Trophoblast cell (in vitro differentiated cells and primary cell): ENCODE data around the gene NPIPB2.
"Not testable (repeated sequence)": the region's sequence is repeated elsewhere in the genome, so short reads cannot be mapped to it uniquely, and the experiment has no call there.

Experiments
- DNase-seq, 2 donors: peaks; one replicate each; pipeline ENCODE4 v3.0.0-alpha.2; 2016
- H2AFZ ChIP-seq: 2 replicates; pipeline ENCODE4 v1.6.1; 2013; ENCODE audit warnings: low read length, moderate library complexity, mild to moderate bottlenecking; ENCODE audit not compliant: insufficient read depth, poor library complexity
- H2AK5ac ChIP-seq: 2 replicates; pipeline ENCODE4 v1.6.1; 2013; ENCODE audit warnings: mild to moderate bottlenecking, low read length
- H2BK120ac ChIP-seq: 2 replicates; pipeline ENCODE4 v1.6.1; 2013; ENCODE audit warnings: low read length, mild to moderate bottlenecking, moderate library complexity; ENCODE audit not compliant: insufficient read depth, poor library complexity
- H2BK12ac ChIP-seq: 2 replicates; pipeline ENCODE4 v1.6.1; 2013; ENCODE audit warnings: mild to moderate bottlenecking, low read length, moderate library complexity
- H2BK5ac ChIP-seq: 2 replicates; pipeline ENCODE4 v1.6.1; 2013; ENCODE audit warnings: low read length, low read depth, moderate library complexity, mild to moderate bottlenecking; ENCODE audit not compliant: poor library complexity
- H3K14ac ChIP-seq: 2 replicates; pipeline ENCODE4 v1.6.1; 2013; ENCODE audit warnings: mild to moderate bottlenecking, low read length
- H3K18ac ChIP-seq: 2 replicates; pipeline ENCODE4 v1.6.1; 2013; ENCODE audit warnings: mild to moderate bottlenecking, low read length
- H3K23ac ChIP-seq: 2 replicates; pipeline ENCODE4 v1.6.1; 2013; ENCODE audit warnings: low read length
- H3K27ac ChIP-seq: 2 replicates; pipeline ENCODE4 v1.5.1; 2013; ENCODE audit warnings: low read depth, mild to moderate bottlenecking, inconsistent platforms, low read length, moderate library complexity
- H3K27me3 ChIP-seq: 2 replicates; pipeline ENCODE4 v1.6.1; 2013; ENCODE audit warnings: inconsistent platforms, mild to moderate bottlenecking, low read length, moderate library complexity; ENCODE audit not compliant: insufficient read depth
- H3K36me3 ChIP-seq, 2 experiments: 1 replicate in 1 of 2; 2 replicates in 1 of 2; pipeline ENCODE4 v1.6.1; 2013; ENCODE audit warnings: low read length in 2 of 2, mild to moderate bottlenecking in 2 of 2, moderate library complexity in 1 of 2; ENCODE audit not compliant: insufficient read depth in 2 of 2, control insufficient read depth in 1 of 2
- H3K4ac ChIP-seq: 2 replicates; pipeline ENCODE4 v1.6.1; 2013; ENCODE audit warnings: low read depth, mild to moderate bottlenecking, low read length, moderate library complexity
- H3K4me1 ChIP-seq, 2 experiments: 1 replicate in 1 of 2; 2 replicates in 1 of 2; pipeline ENCODE4 v1.6.1; 2013; ENCODE audit warnings: low read length in 2 of 2, mild to moderate bottlenecking in 2 of 2, moderate library complexity in 1 of 2; ENCODE audit not compliant: insufficient read depth in 2 of 2, control insufficient read depth in 1 of 2
- H3K4me2 ChIP-seq: 2 replicates; pipeline ENCODE4 v1.6.1; 2013; ENCODE audit warnings: inconsistent platforms, mild to moderate bottlenecking, low read length, moderate library complexity
- H3K4me3 ChIP-seq: 2 replicates; pipeline ENCODE4 v1.5.1; 2013; ENCODE audit warnings: mild to moderate bottlenecking, low read depth, low read length, inconsistent platforms
- H3K79me1 ChIP-seq: one replicate; pipeline ENCODE4 v1.6.1; 2013; ENCODE audit warnings: low read length
- H3K79me2 ChIP-seq: 2 replicates; pipeline ENCODE4 v1.6.1; 2013; ENCODE audit warnings: low read length, mild to moderate bottlenecking; ENCODE audit not compliant: control insufficient read depth, insufficient read depth, poor library complexity
- H3K9ac ChIP-seq: 2 replicates; pipeline ENCODE4 v1.6.1; 2013; ENCODE audit warnings: mild to moderate bottlenecking, low read length
- H3K9me3 ChIP-seq: 2 replicates; pipeline ENCODE4 v1.6.1; 2013; ENCODE audit warnings: low read depth, mild to moderate bottlenecking, control low read depth, inconsistent platforms, low read length; ENCODE audit not compliant: insufficient read depth
- H4K12ac ChIP-seq: 2 replicates; pipeline ENCODE4 v1.6.1; 2013; ENCODE audit warnings: low read depth, mild to moderate bottlenecking, low read length, moderate library complexity
- H4K8ac ChIP-seq: 2 replicates; pipeline ENCODE4 v1.6.1; 2013; ENCODE audit warnings: low read depth, mild to moderate bottlenecking, low read length, moderate library complexity
- H4K91ac ChIP-seq: one replicate; pipeline ENCODE4 v1.6.1; 2013; ENCODE audit warnings: low read depth, mild to moderate bottlenecking, low read length, moderate library complexity
- WGBS: extraction: QIAGEN DNeasy Blood & Tissue Kit; methylation state at CpG from one replicate; pipeline ENCODE4 v1.1.7; 2013; ENCODE audit warnings: missing lambda C conversion rate; ENCODE audit not compliant: insufficient read length, insufficient coverage; ENCODE audit errors: extremely low coverage; 5-methylcytosine and 5-hydroxymethylcytosine counted together

The NPIPB2 gene

GRCh38 chr16:11970292-11970691, 28.4 kb upstream of the NPIPB2 start:
- not testable (repeated sequence) for H2BK5ac ChIP-seq, H4K12ac ChIP-seq

GRCh38 chr16:11968577-11968976, 26.7 kb upstream of the NPIPB2 start:
- H3K27ac ChIP-seq = no peak overlapping the region
- H3K9ac ChIP-seq = no peak overlapping the region
- H2BK12ac ChIP-seq = no peak overlapping the region
- WGBS = no CpG with 5 or more reads among the region's 3 CpGs
- H3K79me2 ChIP-seq = no peaks in the 10 kb centered on the region
- H3K14ac ChIP-seq = no peak overlapping the region
- H3K9me3 ChIP-seq = no peaks in the 10 kb centered on the region
- H3K27me3 ChIP-seq = no peaks in the 10 kb centered on the region
- no peak overlapping the region for H2BK5ac ChIP-seq
- no peak overlapping the region for H3K18ac ChIP-seq
- no peak overlapping the region for H3K23ac ChIP-seq
- no peak overlapping the region for H4K91ac ChIP-seq
- H3K4ac ChIP-seq = no peak overlapping the region
- no peak overlapping the region for H3K4me2 ChIP-seq
- no peaks in the 10 kb centered on the region for H3K36me3 ChIP-seq
- no peak overlapping the region for H2BK120ac ChIP-seq
- H3K4me1 ChIP-seq = no peaks in the 10 kb centered on the region
- H3K79me1 ChIP-seq = no peaks in the 10 kb centered on the region
- DNase-seq = no peak
- no peak overlapping the region for H4K12ac ChIP-seq
- H2AFZ ChIP-seq = no peak overlapping the region
- H3K4me3 ChIP-seq = no peak overlapping the region
- H2AK5ac ChIP-seq = no peak overlapping the region
- no peak overlapping the region for H4K8ac ChIP-seq

More at GRCh38 chr16:11970292-11970691, 28.4 kb upstream of the NPIPB2 start:
- H3K14ac ChIP-seq, H4K91ac ChIP-seq, DNase-seq, H3K36me3 ChIP-seq, H2BK120ac ChIP-seq, H3K79me2 ChIP-seq, H3K79me1 ChIP-seq, H4K8ac ChIP-seq, H3K27me3 ChIP-seq, H3K18ac ChIP-seq, H3K23ac ChIP-seq, H2AFZ ChIP-seq, H3K4me1 ChIP-seq, H3K27ac ChIP-seq, H3K4ac ChIP-seq, H3K9me3 ChIP-seq, H2BK12ac ChIP-seq, H3K9ac ChIP-seq, H3K4me3 ChIP-seq, H3K4me2 ChIP-seq, H2AK5ac ChIP-seq: not testable (repeated sequence)
- no CpG with 5 or more reads among the region's 5 CpGs for WGBS

- no peaks in the 10 kb centered on the region for H3K27me3 ChIP-seq
- no peak overlapping the region for H2BK12ac ChIP-seq
- H3K79me2 ChIP-seq = no peaks in the 10 kb centered on the region
- no peak overlapping the region for H3K4me3 ChIP-seq
- H2BK5ac ChIP-seq = no peak overlapping the region
- no peaks in the 10 kb centered on the region for H3K79me1 ChIP-seq
- no CpG with 5 or more reads among the region's 17 CpGs for WGBS
- H3K9me3 ChIP-seq = no peaks in the 10 kb centered on the region
- H4K12ac ChIP-seq = no peak overlapping the region
- H3K36me3 ChIP-seq = no peaks in the 10 kb centered on the region
- no peak overlapping the region for H3K9ac ChIP-seq
- no peaks in the 10 kb centered on the region for H3K4me1 ChIP-seq
- no peak overlapping the region for H4K8ac ChIP-seq
- no peak overlapping the region for H3K4me2 ChIP-seq
- H3K4ac ChIP-seq = no peak overlapping the region
- H2AFZ ChIP-seq = peak overlapping the region; percentile 3
- H3K14ac ChIP-seq = no peak overlapping the region
- no peak overlapping the region for H2BK120ac ChIP-seq
- no peak overlapping the region for H3K23ac ChIP-seq
- no peak overlapping the region for H4K91ac ChIP-seq
- no peak overlapping the region for H2AK5ac ChIP-seq
- no peak overlapping the region for H3K27ac ChIP-seq
- no peak for DNase-seq
- H3K18ac ChIP-seq = no peak overlapping the region
These were observed 25.5 kb upstream of the NPIPB2 start for GRCh38 chr16:11967195-11967911.

GRCh38 chr16:11966173-11966572, 24.3 kb upstream of the NPIPB2 start:
- Histone ChIP-seq H3K18ac (no peak overlapping the region), H3K14ac (no peak overlapping the region), H3K23ac (no peak overlapping the region), H2AFZ (no peak overlapping the region), H3K36me3 (no peaks in the 10 kb centered on the region), H3K9me3 (no peaks in the 10 kb centered on the region), H2BK12ac (no peak overlapping the region), H4K12ac (no peak overlapping the region), H4K91ac (no peak overlapping the region), H3K9ac (no peak overlapping the region), H2BK5ac (no peak overlapping the region), H2AK5ac (no peak overlapping the region), H3K4me2 (no peak overlapping the region), H3K79me1 (no peaks in the 10 kb centered on the region), H3K4ac (no peak overlapping the region), H3K27me3 (no peaks in the 10 kb centered on the region), H3K27ac (no peak overlapping the region), H3K4me3 (no peak overlapping the region), H3K79me2 (no peaks in the 10 kb centered on the region), H3K4me1 (no peaks in the 10 kb centered on the region), H4K8ac (no peak overlapping the region), H2BK120ac (no peak overlapping the region)
- DNase-seq = no peak
- no CpG with 5 or more reads among the region's 7 CpGs for WGBS
